ENCODE data around the gene PELI3. TPM values are rescaled to one million over a fixed set of nuclear protein-coding genes. Genes with fewer than 3 reads are reported as not detected.
"Not testable (repeated sequence)": the region's sequence is repeated elsewhere in the genome, so short reads cannot be mapped to it uniquely, and the experiment has no call there.

Gene PELI3
- total and polyA plus RNA-seq, 8 donors: 3.9 to 12.9 (median 6.1) TPM

DNA sequence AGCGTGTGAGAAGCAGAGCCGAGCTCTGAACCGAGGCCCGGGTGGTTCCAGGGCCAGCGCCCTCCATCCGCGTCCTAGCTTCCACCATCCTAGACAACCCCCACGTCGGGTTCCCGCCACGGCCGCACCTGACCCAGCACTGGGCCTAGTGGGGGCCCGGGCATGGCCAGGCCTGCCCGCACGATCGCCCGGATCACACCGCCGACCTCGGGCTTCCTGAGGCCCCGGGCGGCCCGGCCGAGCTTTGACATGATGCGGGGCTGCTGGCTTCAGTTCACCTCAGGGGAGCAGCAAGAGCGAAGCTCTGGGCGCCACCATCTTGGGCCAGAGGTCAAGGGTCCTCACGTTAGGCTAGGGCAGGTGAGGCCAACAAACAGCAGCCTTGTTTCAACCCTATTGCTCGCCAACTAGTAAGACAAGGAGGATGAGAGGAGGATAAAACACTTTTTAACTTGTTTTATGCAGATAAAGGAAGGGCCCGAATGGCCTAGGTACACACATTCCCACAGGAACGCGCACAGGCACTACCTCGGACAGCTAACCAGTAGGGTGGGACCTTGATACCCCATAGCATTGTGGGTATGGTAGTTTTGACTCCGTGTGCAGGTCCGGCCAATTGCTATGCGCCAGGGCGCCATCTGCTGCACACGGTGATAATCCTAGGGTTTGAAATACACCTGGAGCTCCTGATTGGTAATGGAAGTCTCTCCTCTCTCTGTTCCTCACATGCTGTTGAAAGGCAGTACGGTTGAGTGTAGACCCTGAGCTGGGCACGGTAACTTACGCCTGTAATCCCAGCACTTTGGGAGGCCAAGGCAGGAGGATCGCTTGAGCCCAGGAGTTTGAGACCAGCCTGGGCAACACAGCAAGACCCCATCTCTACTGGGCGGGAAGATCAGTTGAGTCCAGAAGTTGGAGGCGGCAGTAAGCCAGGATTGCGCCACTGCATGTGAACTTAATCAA lies 27.9 kb upstream of the PELI3 start, which contains the start of gene MRPL11:
TSS of gene MRPL11 (minus strand) at position 345 of the 963 bp plus-strand sequence. CDS start at position 251, 94 bp downstream.
- H3K9me3 ChIP-seq: peaks cover 0 to 12% of the 10 kb centered on the region in 2 donors
- H3K4me1 ChIP-seq: peaks cover 5 to 19% of the 10 kb centered on the region in 2 donors
- TF ChIP-seq, protein P1, sequence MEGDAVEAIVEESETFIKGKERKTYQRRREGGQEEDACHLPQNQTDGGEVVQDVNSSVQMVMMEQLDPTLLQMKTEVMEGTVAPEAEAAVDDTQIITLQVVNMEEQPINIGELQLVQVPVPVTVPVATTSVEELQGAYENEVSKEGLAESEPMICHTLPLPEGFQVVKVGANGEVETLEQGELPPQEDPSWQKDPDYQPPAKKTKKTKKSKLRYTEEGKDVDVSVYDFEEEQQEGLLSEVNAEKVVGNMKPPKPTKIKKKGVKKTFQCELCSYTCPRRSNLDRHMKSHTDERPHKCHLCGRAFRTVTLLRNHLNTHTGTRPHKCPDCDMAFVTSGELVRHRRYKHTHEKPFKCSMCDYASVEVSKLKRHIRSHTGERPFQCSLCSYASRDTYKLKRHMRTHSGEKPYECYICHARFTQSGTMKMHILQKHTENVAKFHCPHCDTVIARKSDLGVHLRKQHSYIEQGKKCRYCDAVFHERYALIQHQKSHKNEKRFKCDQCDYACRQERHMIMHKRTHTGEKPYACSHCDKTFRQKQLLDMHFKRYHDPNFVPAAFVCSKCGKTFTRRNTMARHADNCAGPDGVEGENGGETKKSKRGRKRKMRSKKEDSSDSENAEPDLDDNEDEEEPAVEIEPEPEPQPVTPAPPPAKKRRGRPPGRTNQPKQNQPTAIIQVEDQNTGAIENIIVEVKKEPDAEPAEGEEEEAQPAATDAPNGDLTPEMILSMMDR (IDR thresholded peaks at IDR 0.05): peak; percentile 34 to 37
- H3K27me3 ChIP-seq: no peaks in the 10 kb centered on the region
- peaks cover 0 to 27% of the 10 kb centered on the region in 2 donors for H3K36me3 ChIP-seq
- DNase-seq: peak; percentile 89 to 93 (median 92)
- peak within 1 kb of the TSS; percentile 72 to 79 for H3K27ac ChIP-seq
- intact Hi-C loops (cut with DNase I): no loop called here
- H3K4me3 ChIP-seq: peak within 1 kb of the TSS; percentile 91 to 93
- ATAC-seq: peak; percentile 100

DNA sequence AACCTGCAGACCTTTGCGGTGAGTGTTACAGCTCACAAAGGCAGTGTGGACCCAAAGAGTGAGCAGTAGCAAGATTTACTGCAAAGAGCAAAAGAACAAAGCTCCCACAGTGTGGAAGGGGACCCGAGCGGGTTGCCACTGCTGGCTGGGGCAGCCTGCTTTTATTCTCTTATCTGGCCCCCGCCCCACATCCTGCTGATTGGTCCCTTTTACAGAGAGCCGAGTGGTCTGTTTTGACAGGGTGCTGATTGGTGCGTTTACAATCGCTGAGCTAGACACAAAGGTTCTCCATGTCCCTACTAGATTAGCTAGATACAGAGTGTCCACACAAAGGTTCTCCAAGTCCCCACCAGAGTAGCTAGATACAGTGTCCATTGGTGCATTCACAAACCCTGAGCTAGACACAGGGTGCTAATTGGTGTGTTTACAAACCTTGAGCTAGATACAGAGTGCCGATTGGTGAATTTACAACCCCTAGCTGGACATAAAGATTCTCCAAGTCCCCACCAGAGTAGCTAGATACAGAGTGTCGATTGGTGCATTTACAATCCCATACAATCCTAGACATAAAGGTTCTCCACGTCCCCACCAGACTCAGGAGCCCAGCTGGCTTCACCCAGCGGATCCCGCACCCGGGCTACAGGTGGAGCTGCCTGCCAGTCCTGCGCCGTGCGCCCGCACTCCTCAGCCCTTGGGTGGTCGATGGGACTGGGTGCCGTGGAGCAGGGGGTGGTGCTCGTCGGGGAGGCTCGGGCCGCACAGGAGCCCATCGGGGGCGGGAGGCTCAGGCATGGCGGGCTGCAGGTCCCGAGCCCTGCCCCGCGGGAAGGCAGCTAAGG lies 26.4 kb upstream of the PELI3 start:
- peaks cover 0 to 13% of the 10 kb centered on the region in 2 donors for H3K9me3 ChIP-seq
- peaks cover 5 to 29% of the 10 kb centered on the region in 2 donors for H3K4me1 ChIP-seq
- intact Hi-C loops (cut with DNase I); ATAC-seq; DNase-seq; H3K4me3 ChIP-seq; H3K27me3 ChIP-seq; H3K27ac ChIP-seq: not testable (repeated sequence)
- peaks cover 0 to 14% of the 10 kb centered on the region in 2 donors for H3K36me3 ChIP-seq

DNA sequence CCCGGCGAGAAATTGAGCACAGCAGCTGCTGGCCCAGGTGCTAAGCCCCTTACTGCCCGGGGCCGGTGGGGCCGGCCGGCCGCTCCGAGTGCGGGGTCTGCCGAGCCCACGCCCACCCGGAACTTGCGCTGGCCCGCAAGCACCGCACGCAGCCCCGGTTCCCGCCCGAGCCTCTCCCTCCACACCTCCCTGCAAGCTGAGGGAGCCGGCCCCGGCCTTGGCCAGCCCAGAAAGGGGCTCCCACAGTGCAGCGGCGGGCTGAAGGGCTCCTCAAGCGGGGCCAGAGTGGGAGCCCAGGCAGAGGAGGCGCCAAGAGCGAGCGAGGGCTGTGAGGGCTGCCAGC lies 25.8 kb upstream of the PELI3 start:
- H3K27ac ChIP-seq; H3K27me3 ChIP-seq; H3K4me3 ChIP-seq; ATAC-seq; intact Hi-C loops (cut with DNase I); H3K36me3 ChIP-seq: not testable (repeated sequence)
- Histone ChIP-seq H3K4me1 (peaks cover 5 to 29% of the 10 kb centered on the region in 2 donors), H3K9me3 (peaks cover 0 to 13% of the 10 kb centered on the region in 2 donors)
- DNase-seq: peak in 1 of 4 donors; percentile 71

DNA sequence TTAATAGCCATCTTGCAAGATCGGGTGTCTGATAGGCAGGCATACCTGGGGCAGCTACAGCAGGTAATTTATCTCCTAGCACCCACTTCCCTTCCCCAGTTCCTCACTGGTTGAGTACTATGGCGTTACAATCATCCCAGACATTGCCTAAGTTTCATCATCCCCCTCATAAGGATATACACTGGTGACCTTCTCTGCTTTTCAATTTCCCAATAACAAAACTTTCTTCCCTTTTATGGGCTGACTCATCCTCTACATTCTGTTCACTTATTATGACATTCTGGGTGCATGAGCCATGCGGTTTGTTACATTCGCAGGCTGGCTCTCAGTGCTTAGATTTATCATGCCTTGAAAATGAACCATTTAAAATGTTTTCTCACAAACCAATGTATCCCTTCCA lies 23.1 kb upstream of the PELI3 start:
- ATAC-seq (no peak), DNase-seq (no peak)
- TF ChIP-seq, protein P1 (IDR thresholded peaks at IDR 0.05): no peak

GRCh38 chr11:66447012-66447411 lies 19.7 kb upstream of the PELI3 start:
- ATAC-seq: no peak
- DNase-seq: no peak
- Histone ChIP-seq H3K27me3 (no peaks in the 10 kb centered on the region), H3K27ac (no peak overlapping the region), H3K4me3 (no peak overlapping the region), H3K4me1 (peaks cover 0 to 17% of the 10 kb centered on the region in 2 donors), H3K9me3 (peaks cover 0 to 13% of the 10 kb centered on the region in 2 donors), H3K36me3 (no peaks in the 10 kb centered on the region)
- intact Hi-C loops (cut with DNase I): no loop called here
- TF ChIP-seq, protein P1 (IDR thresholded peaks at IDR 0.05): no peak

More for the DNA sequence above, 23.1 kb upstream of the PELI3 start:
- no peaks in the 10 kb centered on the region for H3K36me3 ChIP-seq
- H3K4me1 ChIP-seq: peaks cover 0 to 17% of the 10 kb centered on the region in 2 donors
- peaks cover 0 to 13% of the 10 kb centered on the region in 2 donors for H3K9me3 ChIP-seq
- H3K4me3 ChIP-seq: no peak overlapping the region
- no peaks in the 10 kb centered on the region for H3K27me3 ChIP-seq
- peak overlapping the region in 1 of 2 donors; percentile 66 for H3K27ac ChIP-seq
- intact Hi-C loops (cut with DNase I): no loop called here
